PFSK-1 (cell line): Measurements from ENCODE around the gene ADH4.

Source experiments
- FOXP2 ChIP-seq: optimal IDR thresholded peaks from 2 replicates; pipeline ENCODE3; 2011; ENCODE audit warnings: borderline replicate concordance, control low read depth, inconsistent platforms; ENCODE audit not compliant: insufficient read depth; ENCODE audit errors: extremely low read length, extremely low read depth
- POLR2AphosphoS5 ChIP-seq: IDR thresholded peaks from 2 replicates; pipeline ENCODE4 v1.6.1; 2012; ENCODE audit warnings: low read depth, mild to moderate bottlenecking, control low read depth, low read length, moderate library complexity
- REST ChIP-seq, 2 experiments: IDR thresholded peaks; 2 replicates each; pipeline versions ENCODE4 v1.6.1 to v1.8.0; 2011 to 2012; ENCODE audit warnings: low read depth in 2 of 2, low read length in 2 of 2, control low read depth in 1 of 2, inconsistent platforms in 1 of 2, mild to moderate bottlenecking in 1 of 2, moderate library complexity in 1 of 2; ENCODE audit not compliant: insufficient read depth in 1 of 2
- SIN3A ChIP-seq: IDR thresholded peaks from 2 replicates; pipeline ENCODE4 v1.6.1; 2012; ENCODE audit warnings: mild to moderate bottlenecking, low read length, moderate library complexity, borderline replicate concordance; ENCODE audit not compliant: insufficient read depth
- TAF1 ChIP-seq: IDR thresholded peaks from 2 replicates; pipeline ENCODE4 v1.6.1; 2012; ENCODE audit warnings: low read length, control low read depth, borderline replicate concordance; ENCODE audit not compliant: insufficient read depth

- no peak for TF ChIP-seq REST (IDR thresholded peaks at IDR 0.05; ENCODE audit: insufficient read depth in 1 of 2, low read depth in 2 of 2, low read length in 2 of 2)
- no peak for TF ChIP-seq TAF1
- no peak for TF ChIP-seq SIN3A
- TF ChIP-seq POLR2AphosphoS5, result no peak
- TF ChIP-seq FOXP2, result no peak
Measured at GRCh38 chr4:99121008-99121407, 23.1 kb downstream of the ADH4 start.
